KOPT-K1 (cell line): ENCODE measurements around the gene STPG4.
"Not testable (repeated sequence)": the region's sequence is repeated elsewhere in the genome, so short reads cannot be mapped to it uniquely, and the experiment has no call there.

ENCODE experiments used
- H3K27ac ChIP-seq: fragments of 200-600 bp; sonication (generic); 2 replicates; pipeline ENCODE4 v1.5.1; 2016; ENCODE audit warnings: antibody characterized with exemption, mild to moderate bottlenecking, low read depth, low read length; ENCODE audit not compliant: poor library complexity, severe bottlenecking
- H3K36me3 ChIP-seq: fragments of 200-600 bp; sonication (generic); 2 replicates; pipeline ENCODE4 v1.5.1; 2017; ENCODE audit warnings: antibody characterized with exemption, mild to moderate bottlenecking, low read length, moderate library complexity; ENCODE audit not compliant: insufficient read depth
- H3K9me3 ChIP-seq: fragments of 200-600 bp; sonication (generic); 2 replicates; pipeline ENCODE4 v1.5.1; 2017; ENCODE audit warnings: antibody characterized with exemption, low read length, mild to moderate bottlenecking; ENCODE audit not compliant: insufficient read depth, poor library complexity, severe bottlenecking

Gene STPG4

DNA sequence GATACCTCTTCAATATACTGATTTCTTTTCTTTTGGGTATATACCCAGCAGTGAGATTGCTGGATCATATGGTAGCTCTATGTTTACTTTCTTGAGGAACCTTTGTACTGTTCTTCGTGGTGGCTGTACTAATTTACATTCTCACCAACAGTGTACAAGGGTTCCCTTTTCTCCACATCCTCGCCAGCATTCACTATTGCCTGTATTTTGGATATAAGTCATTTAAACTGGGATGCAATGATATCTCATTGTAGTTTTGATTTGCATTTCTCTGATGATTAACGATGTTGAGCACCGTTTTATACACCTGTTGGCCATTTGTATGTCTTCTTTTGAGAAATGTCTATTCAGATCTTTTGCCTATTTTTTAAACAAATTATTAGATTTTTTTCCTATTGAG lies 30.4 kb downstream of the STPG4 start:
- not testable (repeated sequence) for H3K9me3 ChIP-seq, H3K27ac ChIP-seq, H3K36me3 ChIP-seq

DNA sequence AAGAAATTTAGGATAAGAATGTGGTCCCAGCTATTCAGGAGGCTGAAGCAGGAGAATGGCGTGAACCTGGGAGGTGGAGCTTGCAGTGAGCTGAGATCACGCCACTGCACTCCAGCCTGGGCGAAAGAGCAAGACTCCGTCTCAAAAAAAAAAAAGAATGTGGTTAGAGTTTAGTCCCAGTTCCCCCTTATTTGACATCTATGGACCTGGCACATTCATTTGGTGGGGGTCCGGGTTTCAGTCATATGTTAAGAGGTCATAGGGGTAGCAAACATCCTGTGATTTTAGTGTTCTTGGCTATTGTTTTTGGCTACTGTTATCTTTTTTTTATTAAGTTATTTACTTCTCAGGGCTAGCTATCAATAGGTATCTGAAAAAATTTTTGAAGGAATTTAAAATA lies 34.7 kb downstream of the STPG4 start:
- H3K9me3 ChIP-seq, H3K27ac ChIP-seq, H3K36me3 ChIP-seq: not testable (repeated sequence)

DNA sequence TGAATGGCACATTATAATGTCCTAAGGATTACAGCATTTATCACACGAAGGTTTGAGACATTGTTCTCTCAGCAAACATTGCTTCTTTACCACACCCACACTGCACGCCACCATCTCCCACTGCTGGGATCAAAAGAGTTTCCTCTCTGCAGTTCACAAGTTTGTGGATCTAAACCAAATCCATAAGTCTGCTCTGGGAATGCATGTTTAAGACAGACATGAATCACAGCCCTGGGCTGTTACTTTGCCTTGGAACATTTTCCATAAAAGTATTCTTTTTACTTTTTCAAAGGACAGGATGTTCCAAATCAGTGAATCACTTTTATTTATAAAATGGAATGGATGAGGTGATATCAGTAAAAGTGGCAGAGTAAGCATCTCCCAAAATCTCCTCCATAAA lies 36.1 kb downstream of the STPG4 start:
- H3K36me3 ChIP-seq: no peaks in the 10 kb centered on the region
- no peak overlapping the region for H3K27ac ChIP-seq
- no peaks in the 10 kb centered on the region for H3K9me3 ChIP-seq

DNA sequence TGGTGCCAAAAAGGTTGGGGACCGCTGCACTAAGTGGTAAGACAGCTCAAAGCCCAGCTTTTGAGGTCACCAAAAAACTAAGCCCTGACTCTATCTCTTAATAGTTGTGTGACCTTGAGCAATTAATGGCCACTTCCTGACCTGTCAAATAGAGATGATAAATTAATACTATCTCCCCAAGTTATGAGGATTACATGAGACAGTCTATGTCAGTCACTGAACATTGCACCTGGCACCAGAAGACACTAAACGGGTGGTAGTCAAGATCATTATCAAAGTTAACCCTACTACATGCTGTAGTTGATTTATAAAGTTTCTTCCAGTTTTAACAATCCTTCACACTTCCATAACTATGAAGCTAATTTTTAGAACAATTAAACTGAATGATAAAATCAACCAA lies 36.5 kb downstream of the STPG4 start:
- no peaks in the 10 kb centered on the region for H3K36me3 ChIP-seq
- H3K9me3 ChIP-seq: no peaks in the 10 kb centered on the region
- no peak overlapping the region for H3K27ac ChIP-seq

DNA sequence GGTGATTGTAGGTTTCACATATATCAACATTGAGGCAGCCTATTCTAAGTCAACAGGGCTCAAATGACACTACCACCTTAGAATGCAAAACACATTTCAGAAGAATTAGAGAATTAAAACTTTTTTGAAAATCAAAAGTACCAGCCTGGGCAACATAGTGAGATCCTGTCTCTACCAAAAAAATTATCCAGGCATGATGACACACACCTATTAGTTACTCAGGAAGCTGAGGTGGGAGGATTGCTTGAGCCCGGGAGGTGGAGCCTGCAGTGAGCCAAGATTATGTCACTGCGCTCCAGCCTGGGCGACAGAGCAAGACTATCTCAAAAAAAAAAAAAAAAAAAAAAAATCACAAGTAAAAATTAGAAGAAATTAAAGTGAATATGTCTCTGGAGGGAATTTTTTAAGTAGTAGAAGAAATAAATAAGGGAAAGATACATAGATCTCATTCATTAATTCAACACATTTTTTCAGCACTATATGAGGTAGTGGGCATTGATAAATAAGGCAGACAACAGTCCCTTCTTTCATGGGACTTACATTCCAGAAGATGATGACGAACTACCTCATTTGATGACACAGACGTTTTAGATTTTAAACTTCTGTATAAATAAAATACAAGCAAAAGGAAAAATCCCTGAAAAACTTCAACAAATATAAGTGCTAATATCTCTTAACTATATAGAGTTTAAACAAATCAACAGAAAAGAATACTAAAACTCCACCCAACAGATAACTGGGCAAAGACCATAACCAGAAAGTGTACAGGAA lies 42.3 kb downstream of the STPG4 start:
- H3K36me3 ChIP-seq: no peaks in the 10 kb centered on the region
- no peaks in the 10 kb centered on the region for H3K9me3 ChIP-seq
- H3K27ac ChIP-seq: no peak overlapping the region

DNA sequence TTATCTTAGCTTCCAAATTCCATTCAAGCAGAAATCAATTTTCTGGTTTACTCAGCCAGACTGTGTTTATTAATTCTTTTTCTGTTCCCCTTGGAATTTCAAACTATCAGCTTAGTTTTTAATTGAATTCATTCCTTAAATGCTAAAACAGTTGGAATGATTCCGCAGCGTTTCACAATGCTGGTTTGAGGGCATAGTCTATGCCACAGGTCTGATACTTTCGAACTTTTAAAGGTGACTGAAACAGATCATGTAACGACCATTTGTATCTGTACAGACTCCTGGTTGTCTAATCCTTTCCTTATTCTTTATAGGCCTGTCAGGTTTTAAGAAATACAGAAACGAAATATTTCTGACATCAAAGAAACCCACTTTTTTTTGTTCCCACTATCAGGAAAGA lies 45.4 kb downstream of the STPG4 start:
- H3K36me3 ChIP-seq: no peaks in the 10 kb centered on the region
- no peaks in the 10 kb centered on the region for H3K9me3 ChIP-seq
- H3K27ac ChIP-seq: no peak overlapping the region

DNA sequence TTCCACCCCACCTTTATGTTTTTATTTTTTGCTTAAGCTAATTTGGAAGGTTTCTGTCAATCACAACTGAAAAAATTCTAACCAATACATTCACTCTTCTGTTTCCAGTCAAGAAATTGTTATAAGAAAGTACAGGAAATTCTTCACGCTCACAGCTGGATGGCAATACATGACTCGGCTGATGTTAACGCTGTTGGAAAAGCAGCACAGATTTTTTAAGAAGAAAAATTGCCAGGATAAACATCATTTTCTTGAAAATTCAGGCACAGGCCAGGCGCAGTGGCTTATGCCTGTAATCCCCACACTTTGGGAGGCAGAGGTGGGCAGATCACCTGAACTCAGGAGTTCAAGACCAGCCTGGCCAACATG lies 46.1 kb downstream of the STPG4 start:
- H3K9me3 ChIP-seq: no peaks in the 10 kb centered on the region
- H3K27ac ChIP-seq: no peak overlapping the region
- H3K36me3 ChIP-seq: no peaks in the 10 kb centered on the region

DNA sequence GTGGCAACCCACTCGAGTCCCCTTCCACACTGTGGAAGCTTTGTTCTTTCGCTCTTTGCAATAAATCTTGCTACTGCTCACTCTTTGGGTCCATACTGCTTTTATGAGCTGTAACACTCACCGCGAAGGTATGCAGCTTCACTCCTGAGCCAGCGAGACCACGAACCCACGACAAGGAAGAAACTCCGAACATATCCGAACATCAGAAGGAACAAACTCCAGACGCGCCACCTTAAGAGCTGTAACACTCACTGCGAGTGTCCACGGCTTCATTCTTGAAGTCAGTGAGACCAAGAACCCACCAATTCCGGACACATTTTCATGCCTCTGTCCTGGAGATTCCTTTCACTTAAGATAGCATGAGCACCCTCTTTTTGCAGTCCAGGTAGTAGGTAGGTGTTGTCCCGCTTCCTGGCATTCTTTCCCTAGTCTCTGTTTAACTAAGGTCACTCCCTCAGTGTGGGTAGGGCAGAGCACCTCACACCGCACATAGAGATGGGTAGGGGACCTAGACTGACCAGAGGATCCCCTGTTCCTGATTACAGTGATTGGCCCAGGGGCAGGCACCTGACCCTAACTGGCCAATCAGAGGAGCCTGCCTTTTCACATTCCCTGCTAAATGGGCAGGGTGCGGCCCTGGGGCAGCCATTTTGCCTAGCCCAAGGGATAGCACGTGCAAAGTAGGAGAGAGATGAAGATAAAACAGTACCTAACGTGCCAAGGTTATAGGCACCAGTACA lies 46.7 kb downstream of the STPG4 start:
- H3K27ac ChIP-seq, H3K9me3 ChIP-seq, H3K36me3 ChIP-seq: not testable (repeated sequence)

DNA sequence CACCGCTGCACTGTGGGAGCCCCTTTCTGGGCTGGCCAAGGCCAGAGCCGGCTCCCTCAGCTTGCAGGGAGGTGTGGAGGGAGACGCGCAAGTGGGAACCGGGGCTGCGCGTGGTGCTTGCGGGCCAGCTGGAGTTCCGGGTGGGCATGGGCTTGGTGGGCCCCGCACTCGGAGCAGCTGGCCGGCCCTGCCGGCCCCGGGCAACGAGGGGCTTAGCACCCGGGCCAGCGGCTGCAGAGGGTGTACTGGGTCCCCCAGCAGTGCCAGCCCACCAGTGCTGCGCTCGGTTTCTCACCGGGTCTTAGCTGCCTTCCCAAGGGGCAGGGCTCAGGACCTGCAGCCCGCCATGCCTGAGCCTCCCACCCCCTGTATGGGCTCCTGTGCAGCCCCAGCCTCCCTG lies 47.9 kb downstream of the STPG4 start:
- H3K36me3 ChIP-seq, H3K27ac ChIP-seq, H3K9me3 ChIP-seq: not testable (repeated sequence)

DNA sequence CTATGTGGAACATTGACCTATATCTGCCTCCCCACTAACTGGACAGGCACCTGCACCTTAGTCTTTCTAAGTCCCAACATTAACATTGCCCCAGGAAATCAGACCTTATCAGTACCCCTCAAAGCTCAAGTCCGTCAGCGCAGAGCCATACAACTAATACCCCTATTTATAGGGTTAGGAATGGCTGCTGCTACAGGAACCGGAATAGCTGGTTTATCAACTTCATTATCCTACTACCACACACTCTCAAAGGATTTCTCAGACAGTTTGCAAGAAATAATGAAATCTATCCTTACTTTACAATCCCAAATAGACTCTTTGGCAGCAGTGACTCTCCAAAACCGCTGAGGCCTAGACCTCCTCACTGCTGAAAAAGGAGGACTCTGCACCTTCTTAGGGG lies 48.9 kb downstream of the STPG4 start:
- not testable (repeated sequence) for H3K36me3 ChIP-seq, H3K9me3 ChIP-seq, H3K27ac ChIP-seq

DNA sequence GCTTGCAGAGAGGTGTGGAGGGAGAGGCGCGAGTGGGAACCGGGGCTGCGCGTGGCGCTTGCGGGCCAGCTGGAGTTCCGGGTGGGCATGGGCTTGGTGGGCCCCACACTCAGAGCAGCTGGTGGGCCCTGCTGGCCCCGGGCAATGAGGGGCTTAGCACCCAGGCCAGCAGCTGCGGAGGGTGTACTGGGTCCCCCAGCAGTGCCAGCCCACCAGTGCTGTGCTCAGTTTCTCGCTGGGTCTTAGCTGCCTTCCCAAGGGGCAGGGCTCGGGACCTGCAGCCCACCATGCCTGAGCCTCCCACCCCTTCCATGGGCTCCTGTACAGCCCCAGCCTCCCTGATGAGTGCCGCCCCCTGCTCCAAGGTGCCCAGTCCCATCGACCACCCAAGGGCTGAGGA lies 55.4 kb downstream of the STPG4 start:
- not testable (repeated sequence) for H3K27ac ChIP-seq, H3K36me3 ChIP-seq, H3K9me3 ChIP-seq

DNA sequence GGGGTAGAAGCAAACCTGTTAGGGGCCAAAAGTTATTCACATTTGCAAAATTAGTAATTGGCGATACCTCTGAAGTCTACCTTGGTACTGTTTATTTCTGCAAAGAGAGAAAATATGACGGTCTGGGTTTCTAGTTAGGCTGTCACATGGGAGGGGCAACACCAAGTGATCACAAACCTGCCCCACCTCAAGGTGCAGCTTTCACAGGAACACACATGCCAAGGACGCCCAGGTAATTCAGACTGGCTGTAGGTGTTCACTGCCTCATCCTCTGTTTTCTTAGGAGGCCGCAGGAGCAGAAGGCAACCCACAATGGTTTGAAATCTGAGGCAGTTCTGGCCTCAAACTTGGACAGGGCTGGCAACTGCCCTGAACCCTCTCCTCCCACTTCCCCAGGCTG lies 56.2 kb downstream of the STPG4 start:
- H3K9me3 ChIP-seq: no peaks in the 10 kb centered on the region
- no peaks in the 10 kb centered on the region for H3K36me3 ChIP-seq
- H3K27ac ChIP-seq: no peak overlapping the region

DNA sequence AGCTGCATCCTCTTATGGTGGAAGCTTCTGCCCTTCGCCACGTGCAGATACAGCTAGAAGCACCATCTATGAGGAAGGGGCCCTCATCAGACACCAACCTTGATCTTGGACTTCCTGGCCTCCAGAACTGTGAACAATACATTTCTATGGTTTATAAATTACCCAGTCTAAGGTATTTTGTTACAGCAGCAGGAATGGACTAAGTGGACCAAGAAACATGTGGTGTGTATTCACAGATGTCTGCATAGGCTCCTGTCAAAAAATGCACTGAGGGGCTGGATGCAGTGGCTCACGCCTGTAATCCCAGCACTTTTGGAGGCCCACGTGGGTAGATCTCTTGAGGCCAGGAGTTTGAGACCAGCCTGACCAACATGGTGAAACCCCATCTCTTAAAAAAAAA lies 57.5 kb downstream of the STPG4 start:
- H3K27ac ChIP-seq: no peak overlapping the region
- no peaks in the 10 kb centered on the region for H3K9me3 ChIP-seq
- no peaks in the 10 kb centered on the region for H3K36me3 ChIP-seq

DNA sequence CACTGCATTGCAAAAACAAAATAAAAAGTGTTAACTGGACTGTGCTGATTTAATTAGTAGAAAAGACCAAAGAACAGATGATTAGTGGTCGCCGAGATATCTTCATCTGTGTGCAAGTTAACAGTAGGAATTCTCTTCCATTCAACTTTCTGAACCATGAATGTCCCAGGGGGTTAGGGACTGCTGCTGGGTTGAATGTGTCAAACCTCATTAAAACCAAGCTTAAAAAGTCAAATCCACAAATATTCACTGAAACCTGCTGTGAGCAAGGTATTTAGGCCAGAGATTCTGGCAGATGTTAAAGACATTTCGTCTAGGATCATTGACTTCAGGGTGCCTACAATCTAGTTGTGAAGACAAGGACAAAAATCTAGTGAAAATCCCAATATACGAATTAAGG lies 58.7 kb downstream of the STPG4 start:
- Histone ChIP-seq H3K36me3 (no peaks in the 10 kb centered on the region), H3K9me3 (no peaks in the 10 kb centered on the region), H3K27ac (no peak overlapping the region)

DNA sequence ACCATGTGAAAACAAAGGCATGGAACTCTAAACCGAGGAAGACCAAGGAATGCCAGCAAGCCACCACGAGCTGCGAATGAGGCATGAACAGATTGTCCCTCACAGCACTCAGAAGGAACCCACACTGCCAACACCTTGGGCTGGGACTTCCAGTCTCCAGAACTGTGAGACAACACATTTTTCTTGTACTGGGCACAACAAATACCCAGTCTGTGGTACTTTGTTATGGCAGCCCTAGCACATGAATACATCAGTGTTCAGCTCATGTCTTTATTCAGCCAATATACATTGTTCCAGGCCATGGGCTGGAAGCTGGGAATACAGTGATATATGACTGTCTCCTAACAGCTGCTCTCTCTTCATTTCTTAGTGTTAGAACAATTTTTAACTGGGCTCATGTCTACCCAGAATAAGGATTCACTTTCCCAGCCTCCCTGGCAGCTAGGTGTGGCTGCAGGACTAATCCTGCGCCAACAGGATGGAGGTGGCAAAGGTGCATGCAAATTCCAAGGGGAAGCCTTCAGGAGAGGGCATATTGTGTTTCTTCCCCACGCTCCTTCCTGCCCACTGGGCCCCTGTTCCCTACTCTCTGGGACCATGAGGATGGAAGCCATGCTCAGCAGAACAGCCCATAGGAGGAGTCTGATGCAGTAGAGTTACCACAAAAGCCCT lies 59.6 kb downstream of the STPG4 start:
- no peaks in the 10 kb centered on the region for H3K36me3 ChIP-seq
- no peak overlapping the region for H3K27ac ChIP-seq
- H3K9me3 ChIP-seq: no peaks in the 10 kb centered on the region
